ENCODE results near the gene C10orf90. TPM values are rescaled to one million over a fixed set of nuclear protein-coding genes. Genes with fewer than 3 reads are reported as not detected.

The C10orf90 gene
- total RNA-seq, 1 experiment from 2014 or later: 0.59 TPM

DNA sequence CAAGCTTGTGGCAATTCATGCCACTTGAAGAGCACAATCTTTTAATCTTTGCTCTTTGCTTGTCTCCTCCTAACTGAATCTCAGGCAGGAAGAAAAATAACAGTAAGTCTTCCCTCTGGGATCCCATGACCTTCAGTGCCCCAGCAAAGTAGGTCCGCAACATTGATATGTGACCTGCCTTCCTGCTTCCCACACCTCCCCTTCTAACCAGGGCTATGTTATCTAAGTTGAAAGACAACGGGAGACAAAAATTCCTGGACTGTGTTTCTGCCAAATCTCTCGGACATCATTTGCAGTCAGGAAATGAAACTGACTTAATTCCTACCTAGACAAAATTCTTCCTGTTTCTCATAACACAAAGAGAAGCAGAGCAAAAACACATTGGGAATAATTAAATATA, 53.8 kb downstream of the C10orf90 start:
- POLR2A ChIA-PET (ENCODE audit: unreplicated experiment): no interaction called here
- Histone ChIP-seq H3K36me3 (ENCODE audit: low read depth) (no peaks in the 10 kb centered on the region), H3K4me1 (replicated peaks; ENCODE audit: insufficient read depth) (no peaks in the 10 kb centered on the region), H3K9me3 (ENCODE audit: insufficient read depth, low read depth) (no peaks in the 10 kb centered on the region), H3K9me2 (ENCODE audit: insufficient read depth) (no peaks in the 10 kb centered on the region), H3F3A (ENCODE audit: insufficient read depth, low read depth) (no peaks in the 10 kb centered on the region), H3K27ac (no peak overlapping the region), H2AFZ (no peak overlapping the region), H3K4me3 (no peak overlapping the region), H3K27me3 (ENCODE audit: insufficient read depth, low read depth) (no peaks in the 10 kb centered on the region), H4K20me1 (ENCODE audit: insufficient read depth) (no peaks in the 10 kb centered on the region), H3K79me2 (ENCODE audit: low read depth) (no peaks in the 10 kb centered on the region), H3K4me2 (no peak overlapping the region)
- no TSS peak for BruUV-seq (replicated peaks)
- CTCF ChIA-PET: no interaction called here
- TF ChIP-seq EZH2 (IDR thresholded peaks at IDR 0.05; ENCODE audit: low read depth): no peak
- TF ChIP-seq, protein P1, sequence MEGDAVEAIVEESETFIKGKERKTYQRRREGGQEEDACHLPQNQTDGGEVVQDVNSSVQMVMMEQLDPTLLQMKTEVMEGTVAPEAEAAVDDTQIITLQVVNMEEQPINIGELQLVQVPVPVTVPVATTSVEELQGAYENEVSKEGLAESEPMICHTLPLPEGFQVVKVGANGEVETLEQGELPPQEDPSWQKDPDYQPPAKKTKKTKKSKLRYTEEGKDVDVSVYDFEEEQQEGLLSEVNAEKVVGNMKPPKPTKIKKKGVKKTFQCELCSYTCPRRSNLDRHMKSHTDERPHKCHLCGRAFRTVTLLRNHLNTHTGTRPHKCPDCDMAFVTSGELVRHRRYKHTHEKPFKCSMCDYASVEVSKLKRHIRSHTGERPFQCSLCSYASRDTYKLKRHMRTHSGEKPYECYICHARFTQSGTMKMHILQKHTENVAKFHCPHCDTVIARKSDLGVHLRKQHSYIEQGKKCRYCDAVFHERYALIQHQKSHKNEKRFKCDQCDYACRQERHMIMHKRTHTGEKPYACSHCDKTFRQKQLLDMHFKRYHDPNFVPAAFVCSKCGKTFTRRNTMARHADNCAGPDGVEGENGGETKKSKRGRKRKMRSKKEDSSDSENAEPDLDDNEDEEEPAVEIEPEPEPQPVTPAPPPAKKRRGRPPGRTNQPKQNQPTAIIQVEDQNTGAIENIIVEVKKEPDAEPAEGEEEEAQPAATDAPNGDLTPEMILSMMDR (conservative IDR thresholded peaks at IDR 0.05): no peak
- no peak for DNase-seq
- intact Hi-C loops (cut with micrococcal nuclease; ENCODE audit: unreplicated experiment): no loop called here

DNA sequence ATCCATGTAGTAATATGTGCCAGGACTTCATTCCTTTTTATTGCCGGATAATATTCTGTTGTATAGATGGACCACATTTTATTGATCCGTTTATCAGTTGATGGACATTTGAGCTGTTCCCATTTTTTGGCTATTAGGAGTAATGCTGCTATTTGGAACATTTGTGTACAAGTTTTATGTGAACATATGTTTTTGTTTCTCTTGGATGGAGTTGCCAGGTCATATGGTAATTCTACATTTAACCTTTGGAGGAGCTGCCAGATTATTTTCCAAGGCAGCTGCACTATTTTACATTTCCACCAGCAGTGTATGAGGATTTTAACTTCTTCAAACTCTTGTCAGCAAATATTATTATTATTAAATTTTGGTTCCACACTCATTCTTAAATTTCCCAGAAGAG, 59.2 kb downstream of the C10orf90 start:
- H3K4me3 ChIP-seq: no peak overlapping the region
- H3K4me1 ChIP-seq (replicated peaks; ENCODE audit: insufficient read depth): no peaks in the 10 kb centered on the region
- H3F3A ChIP-seq (ENCODE audit: insufficient read depth, low read depth): no peaks in the 10 kb centered on the region
- TF ChIP-seq, protein P1 (conservative IDR thresholded peaks at IDR 0.05): no peak
- no peak for TF ChIP-seq EZH2 (IDR thresholded peaks at IDR 0.05; ENCODE audit: low read depth)
- no TSS peak for BruUV-seq (replicated peaks)
- intact Hi-C loops (cut with micrococcal nuclease; ENCODE audit: unreplicated experiment): no loop called here
- no peak overlapping the region for H3K27ac ChIP-seq
- no peak overlapping the region for H3K4me2 ChIP-seq
- no peak for DNase-seq
- H3K36me3 ChIP-seq (ENCODE audit: low read depth): no peaks in the 10 kb centered on the region
- no peaks in the 10 kb centered on the region for H3K27me3 ChIP-seq (ENCODE audit: insufficient read depth, low read depth)
- no peak overlapping the region for H2AFZ ChIP-seq
- no peaks in the 10 kb centered on the region for H3K9me2 ChIP-seq (ENCODE audit: insufficient read depth)
- CTCF ChIA-PET: no interaction called here
- H3K9me3 ChIP-seq (ENCODE audit: insufficient read depth, low read depth): no peaks in the 10 kb centered on the region
- no peaks in the 10 kb centered on the region for H3K79me2 ChIP-seq (ENCODE audit: low read depth)
- POLR2A ChIA-PET (ENCODE audit: unreplicated experiment): no interaction called here
- no peaks in the 10 kb centered on the region for H4K20me1 ChIP-seq (ENCODE audit: insufficient read depth)

DNA sequence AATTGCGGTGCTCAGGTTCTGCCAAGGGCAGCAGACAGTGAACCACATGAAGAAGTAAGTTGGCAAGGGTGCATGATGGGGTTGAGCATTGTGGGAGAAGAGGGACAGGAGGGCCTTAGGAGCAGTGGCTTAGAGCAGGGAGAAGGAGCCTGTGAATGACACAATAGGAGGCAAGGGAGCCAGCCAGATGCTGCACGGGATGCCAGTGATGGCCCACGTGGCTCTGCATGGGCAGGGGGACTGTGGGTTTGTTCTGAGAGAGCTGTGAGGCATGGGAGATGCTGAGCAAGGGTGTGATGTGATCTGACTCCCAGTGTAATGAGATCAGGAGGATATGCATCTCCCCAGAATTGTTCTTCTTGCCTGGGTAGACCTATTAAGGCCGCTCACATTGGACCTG, 60.9 kb downstream of the C10orf90 start:
- CTCF ChIA-PET: no interaction called here
- H2AFZ ChIP-seq: no peak overlapping the region
- H3K4me2 ChIP-seq: no peak overlapping the region
- peaks cover 9% of the 10 kb centered on the region; the same call in 1 of the 2 replicates for H3K27me3 ChIP-seq (ENCODE audit: insufficient read depth, low read depth)
- H4K20me1 ChIP-seq (ENCODE audit: insufficient read depth): no peaks in the 10 kb centered on the region
- H3K4me3 ChIP-seq: no peak overlapping the region
- intact Hi-C loops (cut with micrococcal nuclease; ENCODE audit: unreplicated experiment): no loop called here
- no peak for TF ChIP-seq EZH2 (IDR thresholded peaks at IDR 0.05; ENCODE audit: low read depth)
- TF ChIP-seq, protein P1 (conservative IDR thresholded peaks at IDR 0.05): no peak
- no TSS peak for BruUV-seq (replicated peaks)
- no peaks in the 10 kb centered on the region for H3K9me3 ChIP-seq (ENCODE audit: insufficient read depth, low read depth)
- no peaks in the 10 kb centered on the region for H3F3A ChIP-seq (ENCODE audit: insufficient read depth, low read depth)
- no peaks in the 10 kb centered on the region for H3K4me1 ChIP-seq (replicated peaks; ENCODE audit: insufficient read depth)
- H3K27ac ChIP-seq: no peak overlapping the region
- POLR2A ChIA-PET (ENCODE audit: unreplicated experiment): no interaction called here
- no peaks in the 10 kb centered on the region for H3K9me2 ChIP-seq (ENCODE audit: insufficient read depth)
- DNase-seq: no peak
- no peaks in the 10 kb centered on the region for H3K36me3 ChIP-seq (ENCODE audit: low read depth)
- no peaks in the 10 kb centered on the region for H3K79me2 ChIP-seq (ENCODE audit: low read depth)

Measured in PC-9 (cell line).